Mucosa of descending colon (tissue), 3 donors: ENCODE measurements around the gene DHRS7B. TPM values are rescaled to one million over a fixed set of nuclear protein-coding genes. Genes with fewer than 3 reads are reported as not detected.

Source experiments
- ATAC-seq: fragments of 200-7000 bp; cut with Tn5 transposase; one replicate; pipeline ENCODE4 v1.9.1; 2020; ENCODE audit warnings: mild to moderate bottlenecking, moderate library complexity
- DNase-seq, 3 donors: peaks; one replicate each; pipeline ENCODE4 v3.0.0-alpha.2; 2020
- H3K36me3 ChIP-seq: fragments of 200-600 bp; one replicate; pipeline ENCODE4 v1.8.0; 2021; ENCODE audit warnings: low read depth, mild to moderate bottlenecking
- H3K4me1 ChIP-seq: fragments of 200-600 bp; one replicate; pipeline ENCODE4 v1.8.0; 2021; ENCODE audit warnings: low read depth, mild to moderate bottlenecking
- H3K4me3 ChIP-seq: fragments of 200-600 bp; one replicate; pipeline ENCODE4 v1.8.0; 2021; ENCODE audit warnings: mild to moderate bottlenecking
- H3K9me3 ChIP-seq: fragments of 200-600 bp; one replicate; pipeline ENCODE4 v1.8.0; 2021; ENCODE audit warnings: mild to moderate bottlenecking
- CTCF ChIP-seq: fragments of 200-600 bp; IDR thresholded peaks from one replicate; pipeline ENCODE4 v1.8.0; 2022; ENCODE audit warnings: antibody characterized with exemption, mild to moderate bottlenecking
- intact Hi-C, 2 donors: fragments of 100-400 bp; cut with DNase I in 1 of 2; cut with micrococcal nuclease in 1 of 2; formaldehyde crosslinking; loops; one replicate each; pipeline versions ENCODE4 v1.11.0 to v1.11.1; 2022; cut with DNase I, micrococcal nuclease
- total RNA-seq, 3 donors: library from RNA; stranded (reverse); fragmentation: NEBNext Ultra II Directional in 2 of 3; extraction: Animal tissue kit (Norgen Biotek cat#: 25700) in 2 of 3; gene quantifications; one replicate each; pipeline versions ENCODE4 v1.2.1 to v1.2.4, GENCODE V29; 2021 to 2023
- donor health status: DM: no; HTN: no; CAD: no; lungs with moderate emphysema.
- donor health status: DM: no; HTN: no; CAD: no.
- donor health status: DM: no; HTN: yes; CAD: no.

Gene DHRS7B
- total RNA-seq, 3 donors from 2014 or later, result 21.9 to 34.0 (median 30.2) TPM

- peaks cover 10% of the 10 kb centered on the region for H3K4me1 ChIP-seq
- no peak for TF ChIP-seq CTCF
- H3K9me3 ChIP-seq, result no peaks in the 10 kb centered on the region
- intact Hi-C loops, result no loop called here
- DNase-seq (no peak), ATAC-seq (no peak)
- no peaks in the 10 kb centered on the region for H3K36me3 ChIP-seq
- H3K4me3 ChIP-seq, result no peak overlapping the region
Measured at GRCh38 chr17:21164216-21164615, 37.5 kb downstream of the DHRS7B start.

GRCh38 chr17:21164620-21165019 lies 37.9 kb downstream of the DHRS7B start:
- intact Hi-C loops, result no loop called here
- Histone ChIP-seq H3K9me3 (no peaks in the 10 kb centered on the region), H3K4me1 (peaks cover 10% of the 10 kb centered on the region), H3K36me3 (no peaks in the 10 kb centered on the region), H3K4me3 (no peak overlapping the region)
- DNase-seq (no peak), ATAC-seq (no peak)
- no peak for TF ChIP-seq CTCF

GRCh38 chr17:21165922-21166594 lies 39.3 kb downstream of the DHRS7B start:
- DNase-seq (no peak), ATAC-seq (no peak)
- TF ChIP-seq CTCF, result no peak
- H3K4me1 ChIP-seq, result peaks cover 10% of the 10 kb centered on the region
- H3K4me3 ChIP-seq, result no peak overlapping the region
- H3K36me3 ChIP-seq, result no peaks in the 10 kb centered on the region
- intact Hi-C loops, result no loop called here
- H3K9me3 ChIP-seq, result no peaks in the 10 kb centered on the region

GRCh38 chr17:21166595-21167210 lies 39.9 kb downstream of the DHRS7B start:
- Histone ChIP-seq H3K4me3 (no peak overlapping the region), H3K36me3 (no peaks in the 10 kb centered on the region), H3K4me1 (peaks cover 8% of the 10 kb centered on the region), H3K9me3 (no peaks in the 10 kb centered on the region)
- intact Hi-C loops, result no loop called here
- DNase-seq (no peak), ATAC-seq (no peak)
- no peak for TF ChIP-seq CTCF

- no peaks in the 10 kb centered on the region for H3K9me3 ChIP-seq
- H3K36me3 ChIP-seq, result no peaks in the 10 kb centered on the region
- intact Hi-C loops, result no loop called here
- ATAC-seq, result no peak
- no peak for TF ChIP-seq CTCF
- no peak for DNase-seq
- peaks cover 3% of the 10 kb centered on the region for H3K4me1 ChIP-seq
- no peak overlapping the region for H3K4me3 ChIP-seq
Measured at GRCh38 chr17:21167303-21167702, 40.5 kb downstream of the DHRS7B start.

GRCh38 chr17:21168555-21168865 lies 41.7 kb downstream of the DHRS7B start:
- intact Hi-C loops, result no loop called here
- no peak for DNase-seq
- no peaks in the 10 kb centered on the region for H3K36me3 ChIP-seq
- no peaks in the 10 kb centered on the region for H3K9me3 ChIP-seq
- no peak for ATAC-seq
- TF ChIP-seq CTCF, result no peak
- no peaks in the 10 kb centered on the region for H3K4me1 ChIP-seq
- no peak overlapping the region for H3K4me3 ChIP-seq
